HepG2 (cell line): ENCODE measurements around the gene CSNK1D. TPM values are rescaled to one million over a fixed set of nuclear protein-coding genes. Genes with fewer than 3 reads are reported as not detected.

Experiments used
- BORCS8-MEF2B ChIP-seq: sonication (generic); formaldehyde crosslinking; IDR thresholded peaks from 2 replicates; pipeline ENCODE4 v1.8.0; 2022; ENCODE audit warnings: mild to moderate bottlenecking, missing genetic modification reagents
- BRCA1 ChIP-seq: sonication (generic); formaldehyde crosslinking; IDR thresholded peaks from 2 replicates; pipeline ENCODE4 v1.4.0; 2020; ENCODE audit warnings: missing genetic modification reagents
- HMGA1 ChIP-seq: sonication (generic); formaldehyde crosslinking; conservative IDR thresholded peaks from 2 replicates; pipeline ENCODE4 v1.4.0; 2020; ENCODE audit warnings: missing genetic modification reagents
- HNRNPUL1 ChIP-seq: fragments of 200-400 bp; formaldehyde crosslinking; IDR thresholded peaks from 2 replicates; pipeline ENCODE4 v1.6.1; 2017; ENCODE audit warnings: low read depth, mild to moderate bottlenecking, low read length, moderate library complexity
- KLF16 ChIP-seq, 2 experiments: sonication (generic) in 1 of 2; formaldehyde crosslinking in 1 of 2; IDR thresholded peaks; 2 replicates each; pipeline versions ENCODE4 v1.6.1 to v1.8.0; 2016 to 2023; ENCODE audit warnings: missing genetic modification reagents in 2 of 2, missing compliant biosample characterization in 1 of 2
- KLF6 ChIP-seq: IDR thresholded peaks from 2 replicates; pipeline ENCODE4 v1.8.0; 2016; ENCODE audit warnings: missing biosample characterization, missing genetic modification reagents
- MED13 ChIP-seq: sonication (generic); formaldehyde crosslinking; IDR thresholded peaks from 2 replicates; pipeline ENCODE4 v1.5.0; 2020; ENCODE audit warnings: missing genetic modification reagents
- NFATC3 ChIP-seq: sonication (generic); formaldehyde crosslinking; IDR thresholded peaks from 2 replicates; pipeline ENCODE4 v1.5.1; 2020; ENCODE audit warnings: mild to moderate bottlenecking, missing genetic modification reagents
- PAF1 ChIP-seq: IDR thresholded peaks from 2 replicates; pipeline ENCODE4 v1.6.1; 2016; ENCODE audit warnings: missing genetic modification reagents, missing compliant biosample characterization
- PLRG1 ChIP-seq: fragments of 450-650 bp; conservative IDR thresholded peaks from 2 replicates; pipeline ENCODE4 v1.6.1; 2016
- RORA ChIP-seq: sonication (generic); formaldehyde crosslinking; IDR thresholded peaks from 2 replicates; pipeline ENCODE4 v1.5.0; 2020; ENCODE audit warnings: mild to moderate bottlenecking, missing genetic modification reagents, moderate library complexity
- SRY ChIP-seq: sonication (generic); formaldehyde crosslinking; IDR thresholded peaks from 2 replicates; pipeline ENCODE4 v1.8.0; 2022; ENCODE audit warnings: mild to moderate bottlenecking, missing genetic modification reagents
- XRCC5 ChIP-seq: fragments of 200-400 bp; formaldehyde crosslinking; optimal IDR thresholded peaks from 2 replicates; pipeline ENCODE3; 2017; ENCODE audit warnings: mild to moderate bottlenecking, low read length
- ZC3H13 ChIP-seq: sonication (generic); formaldehyde crosslinking; IDR thresholded peaks from 2 replicates; pipeline ENCODE4 v1.8.1; 2023; ENCODE audit warnings: mild to moderate bottlenecking, missing genetic modification reagents, moderate library complexity
- ZMAT3 ChIP-seq: sonication (generic); formaldehyde crosslinking; conservative IDR thresholded peaks from 2 replicates; pipeline ENCODE4 v1.7.0; 2021; ENCODE audit warnings: missing genetic modification reagents
- ZNF136 ChIP-seq: sonication (generic); formaldehyde crosslinking; IDR thresholded peaks from 2 replicates; pipeline ENCODE4 v1.8.1; 2022; ENCODE audit warnings: low read depth, mild to moderate bottlenecking, moderate library complexity, missing genetic modification reagents
- ZNF556 ChIP-seq: sonication (generic); formaldehyde crosslinking; IDR thresholded peaks from 2 replicates; pipeline ENCODE4 v1.4.0; 2020; ENCODE audit warnings: mild to moderate bottlenecking, missing genetic modification reagents, borderline replicate concordance
- ZNF773 ChIP-seq: sonication (generic); formaldehyde crosslinking; IDR thresholded peaks from 2 replicates; pipeline ENCODE4 v1.4.0; 2020; ENCODE audit warnings: missing genetic modification reagents, borderline replicate concordance
- ZNF850 ChIP-seq: sonication (generic); formaldehyde crosslinking; conservative IDR thresholded peaks from 2 replicates; pipeline ENCODE4 v1.9.0; 2021; ENCODE audit warnings: mild to moderate bottlenecking, missing genetic modification reagents
- polyA plus RNA-seq, 8 experiments: library from polyadenylated mRNA; depleted of rRNA in 3 of 8; stranded (reverse) in 7 of 8; unstranded in 1 of 8; fragments of >200 nt; fragmentation: Illumina TruSeq in 4 of 8; extraction: Trizol in 4 of 8; gene quantifications; 2 replicates each; pipeline versions ENCODE4 v1.2.1 to v1.2.3, GENCODE V29; 2011 to 2016; ENCODE audit warnings: low read depth in 4 of 8, missing spikeins in 1 of 8, mixed read lengths in 1 of 8; ENCODE audit not compliant: insufficient read depth in 1 of 8
- total RNA-seq, 5 experiments: library from RNA; depleted of rRNA; stranded (reverse); fragments of >200 nt; fragmentation: Illumina TruSeq; extraction: Trizol; gene quantifications; 2 replicates each; pipeline ENCODE4 v1.2.3, GENCODE V29; 2016; ENCODE audit warnings: low read depth in 1 of 5
- TF ChIP-seq, protein P1 (sequence below): sonication (generic); formaldehyde crosslinking; conservative IDR thresholded peaks from 2 replicates; pipeline ENCODE4 v1.8.0; 2022; ENCODE audit warnings: missing genetic modification reagents
- TF ChIP-seq, protein P2 (sequence below): sonication (generic); formaldehyde crosslinking; IDR thresholded peaks from 2 replicates; pipeline ENCODE4 v1.5.0; 2020; ENCODE audit warnings: missing genetic modification reagents
- TF ChIP-seq, protein P3 (sequence below): sonication (generic); formaldehyde crosslinking; IDR thresholded peaks from 2 replicates; pipeline ENCODE4 v1.5.1; 2020; ENCODE audit warnings: mild to moderate bottlenecking, missing genetic modification reagents
- TF ChIP-seq, protein P4 (sequence below): sonication (generic); formaldehyde crosslinking; IDR thresholded peaks from 2 replicates; pipeline ENCODE4 v1.8.1; 2023; ENCODE audit warnings: mild to moderate bottlenecking, inconsistent platforms, moderate library complexity, missing genetic modification reagents, borderline replicate concordance

CSNK1D gene
- total and polyA plus RNA-seq, 2 of the 13 experiments (the other 11 are each of a cell fraction or from before 2014, with no cell fraction given): 31.5 to 128 TPM

DNA sequence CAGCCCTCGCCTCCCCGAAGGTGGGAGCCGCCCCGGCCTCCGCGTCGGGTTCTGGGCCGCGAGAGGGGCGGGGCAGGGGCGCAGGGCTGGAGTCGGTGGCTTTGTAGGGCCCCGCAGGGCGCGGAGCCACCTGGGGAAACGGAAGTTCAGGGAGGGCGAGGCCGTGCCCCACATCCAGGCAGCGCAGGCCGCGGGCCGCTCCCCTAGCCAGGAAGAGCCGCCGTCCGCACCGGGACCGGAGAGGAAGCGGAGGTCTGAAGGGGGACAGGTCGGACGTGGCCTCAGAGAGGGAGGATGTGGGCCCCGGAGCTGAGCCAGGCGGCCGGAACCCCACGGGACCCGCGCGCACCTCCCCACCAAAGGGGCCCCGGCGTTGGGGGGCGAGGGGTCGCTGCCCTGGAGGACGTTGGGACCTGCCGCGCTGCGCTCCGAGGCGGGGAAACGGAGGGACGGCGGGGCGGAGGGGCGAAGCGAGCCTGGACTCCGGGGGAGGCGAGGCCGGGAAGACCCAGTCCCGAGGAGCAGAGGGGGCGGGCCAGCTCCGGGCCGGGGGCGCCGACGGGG is 45.1 kb downstream of the CSNK1D start (continued):
- TF ChIP-seq, protein P1, sequence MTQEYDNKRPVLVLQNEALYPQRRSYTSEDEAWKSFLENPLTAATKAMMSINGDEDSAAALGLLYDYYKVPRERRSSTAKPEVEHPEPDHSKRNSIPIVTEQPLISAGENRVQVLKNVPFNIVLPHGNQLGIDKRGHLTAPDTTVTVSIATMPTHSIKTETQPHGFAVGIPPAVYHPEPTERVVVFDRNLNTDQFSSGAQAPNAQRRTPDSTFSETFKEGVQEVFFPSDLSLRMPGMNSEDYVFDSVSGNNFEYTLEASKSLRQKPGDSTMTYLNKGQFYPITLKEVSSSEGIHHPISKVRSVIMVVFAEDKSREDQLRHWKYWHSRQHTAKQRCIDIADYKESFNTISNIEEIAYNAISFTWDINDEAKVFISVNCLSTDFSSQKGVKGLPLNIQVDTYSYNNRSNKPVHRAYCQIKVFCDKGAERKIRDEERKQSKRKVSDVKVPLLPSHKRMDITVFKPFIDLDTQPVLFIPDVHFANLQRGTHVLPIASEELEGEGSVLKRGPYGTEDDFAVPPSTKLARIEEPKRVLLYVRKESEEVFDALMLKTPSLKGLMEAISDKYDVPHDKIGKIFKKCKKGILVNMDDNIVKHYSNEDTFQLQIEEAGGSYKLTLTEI (CRISPR knock-in tag): no peak
- peak; percentile 77; the same call in 1 of the 2 replicates for TF ChIP-seq ZMAT3 (CRISPR knock-in tag)
- no peak; the same call in 1 of the 2 replicates for TF ChIP-seq ZNF773 (CRISPR knock-in tag)
- TF ChIP-seq ZC3H13 (CRISPR knock-in tag): peak; percentile 80; the same call in 1 of the 2 replicates
- TF ChIP-seq ZNF136: 0 out of 2 replicates have a peak, but pooled peaks have one; percentile 59
- TF ChIP-seq PAF1: no peak
- TF ChIP-seq MED13 (CRISPR knock-in tag): no peak
- TF ChIP-seq RORA (CRISPR knock-in tag): no peak
- TF ChIP-seq, protein P2, sequence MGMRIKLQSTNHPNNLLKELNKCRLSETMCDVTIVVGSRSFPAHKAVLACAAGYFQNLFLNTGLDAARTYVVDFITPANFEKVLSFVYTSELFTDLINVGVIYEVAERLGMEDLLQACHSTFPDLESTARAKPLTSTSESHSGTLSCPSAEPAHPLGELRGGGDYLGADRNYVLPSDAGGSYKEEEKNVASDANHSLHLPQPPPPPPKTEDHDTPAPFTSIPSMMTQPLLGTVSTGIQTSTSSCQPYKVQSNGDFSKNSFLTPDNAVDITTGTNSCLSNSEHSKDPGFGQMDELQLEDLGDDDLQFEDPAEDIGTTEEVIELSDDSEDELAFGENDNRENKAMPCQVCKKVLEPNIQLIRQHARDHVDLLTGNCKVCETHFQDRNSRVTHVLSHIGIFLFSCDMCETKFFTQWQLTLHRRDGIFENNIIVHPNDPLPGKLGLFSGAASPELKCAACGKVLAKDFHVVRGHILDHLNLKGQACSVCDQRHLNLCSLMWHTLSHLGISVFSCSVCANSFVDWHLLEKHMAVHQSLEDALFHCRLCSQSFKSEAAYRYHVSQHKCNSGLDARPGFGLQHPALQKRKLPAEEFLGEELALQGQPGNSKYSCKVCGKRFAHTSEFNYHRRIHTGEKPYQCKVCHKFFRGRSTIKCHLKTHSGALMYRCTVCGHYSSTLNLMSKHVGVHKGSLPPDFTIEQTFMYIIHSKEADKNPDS (CRISPR knock-in tag): 0 out of 2 replicates have a peak, but pooled peaks have one; percentile 35
- TF ChIP-seq HNRNPUL1: no peak
- TF ChIP-seq, protein P3, sequence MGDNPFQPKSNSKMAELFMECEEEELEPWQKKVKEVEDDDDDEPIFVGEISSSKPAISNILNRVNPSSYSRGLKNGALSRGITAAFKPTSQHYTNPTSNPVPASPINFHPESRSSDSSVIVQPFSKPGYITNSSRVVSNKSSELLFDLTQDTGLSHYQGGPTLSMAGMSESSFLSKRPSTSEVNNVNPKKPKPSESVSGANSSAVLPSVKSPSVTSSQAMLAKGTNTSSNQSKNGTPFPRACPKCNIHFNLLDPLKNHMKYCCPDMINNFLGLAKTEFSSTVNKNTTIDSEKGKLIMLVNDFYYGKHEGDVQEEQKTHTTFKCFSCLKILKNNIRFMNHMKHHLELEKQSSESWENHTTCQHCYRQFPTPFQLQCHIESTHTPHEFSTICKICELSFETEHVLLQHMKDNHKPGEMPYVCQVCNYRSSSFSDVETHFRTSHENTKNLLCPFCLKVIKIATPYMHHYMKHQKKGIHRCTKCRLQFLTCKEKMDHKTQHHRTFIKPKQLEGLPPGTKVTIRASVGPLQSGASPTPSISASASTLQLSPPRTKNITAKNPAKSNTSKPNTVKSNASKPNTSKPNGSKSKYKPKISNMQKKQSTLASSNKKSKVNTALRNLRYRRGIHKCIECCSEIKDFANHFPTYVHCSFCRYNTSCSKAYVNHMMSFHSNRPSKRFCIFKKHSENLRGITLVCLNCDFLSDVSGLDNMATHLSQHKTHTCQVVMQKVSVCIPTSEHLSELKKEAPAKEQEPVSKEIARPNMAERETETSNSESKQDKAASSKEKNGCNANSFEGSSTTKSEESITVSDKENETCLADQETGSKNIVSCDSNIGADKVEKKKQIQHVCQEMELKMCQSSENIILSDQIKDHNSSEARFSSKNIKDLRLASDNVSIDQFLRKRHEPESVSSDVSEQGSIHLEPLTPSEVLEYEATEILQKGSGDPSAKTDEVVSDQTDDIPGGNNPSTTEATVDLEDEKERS (CRISPR knock-in tag): no peak
- TF ChIP-seq HMGA1 (CRISPR knock-in tag): no peak
- peak; percentile 62; the same call in 1 of the 2 replicates for TF ChIP-seq KLF6 (CRISPR knock-in tag)
- 0 out of 2 replicates have a peak, but pooled peaks have one; percentile 16 for TF ChIP-seq BRCA1 (CRISPR knock-in tag)
- TF ChIP-seq ZNF850 (CRISPR knock-in tag): no peak
- TF ChIP-seq BORCS8-MEF2B (CRISPR knock-in tag): no peak; the same call in 1 of the 2 replicates
- TF ChIP-seq XRCC5: peak; percentile 55
- TF ChIP-seq PLRG1: no peak
- TF ChIP-seq, protein P4, sequence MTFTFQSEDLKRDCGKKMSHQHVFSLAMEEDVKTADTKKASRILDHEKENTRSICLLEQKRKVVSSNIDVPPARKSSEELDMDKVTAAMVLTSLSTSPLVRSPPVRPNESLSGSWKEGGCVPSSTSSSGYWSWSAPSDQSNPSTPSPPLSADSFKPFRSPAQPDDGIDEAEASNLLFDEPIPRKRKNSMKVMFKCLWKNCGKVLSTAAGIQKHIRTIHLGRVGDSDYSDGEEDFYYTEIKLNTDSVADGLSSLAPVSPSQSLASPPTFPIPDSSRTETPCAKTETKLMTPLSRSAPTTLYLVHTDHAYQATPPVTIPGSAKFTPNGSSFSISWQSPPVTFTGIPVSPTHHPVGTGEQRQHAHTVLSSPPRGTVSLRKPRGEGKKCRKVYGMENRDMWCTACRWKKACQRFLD (CRISPR knock-in tag): no peak
- no peak; a peak in 1 of 4 replicates for TF ChIP-seq KLF16 (CRISPR knock-in tag; IDR thresholded peaks at IDR 0.05)
- TF ChIP-seq NFATC3: peak; percentile 61; the same call in 1 of the 2 replicates
- no peak for TF ChIP-seq SRY (CRISPR knock-in tag)
- no peak for TF ChIP-seq ZNF556 (CRISPR knock-in tag)
